Measurements from ENCODE around the gene PPIE. TPM values are rescaled to one million over a fixed set of nuclear protein-coding genes. Genes with fewer than 3 reads are reported as not detected.

Gene PPIE
- 10 to 100 TPM; 38.5 to 45.1 (median 42.0) TPM for total RNA-seq

- Histone ChIP-seq H3K4me3 (peak within 1 kb of the TSS; percentile 84 to 96), H3K36me3 (peaks cover 0 to 38% of the 10 kb centered on the region in 2 donors), H3K4me1 (peaks cover 0 to 36% (median 10%) of the 10 kb centered on the region in 3 donors), H3K27ac (peak within 1 kb of the TSS; percentile 29 to 85 (median 84)), H3K27me3 (peaks cover 10% of the 10 kb centered on the region), H3K9me3 (no peaks in the 10 kb centered on the region)
- ATAC-seq: peak; percentile 97
- WGBS, 2 donors (ENCODE audit: low coverage in 1 of 2): 0 to 1% methylated on average over 18 to 23 of the region's 52 CpGs
- peak; percentile 30 to 37 for TF ChIP-seq POLR2A (IDR thresholded peaks at IDR 0.05)
- TF ChIP-seq CTCF (IDR thresholded peaks at IDR 0.05): peak in 1 of 4 experiments; percentile 13
- no peak for TF ChIP-seq EP300 (IDR thresholded peaks at IDR 0.05)
- TF ChIP-seq POLR2AphosphoS5 (IDR thresholded peaks at IDR 0.05): peak; percentile 63
Measured at GRCh38 chr1:39738622-39739366, at the start of gene PPIE. TSS of gene PPIE (plus strand) at chr1:39738882. CDS start at chr1:39738901, 19 bp downstream.

GRCh38 chr1:39689214-39689613 lies 49.5 kb upstream of the PPIE start:
- H3K27me3 ChIP-seq: peaks cover 99% of the 10 kb centered on the region
- no peak for ATAC-seq
- TF ChIP-seq EP300 (IDR thresholded peaks at IDR 0.05) (no peak), CTCF (IDR thresholded peaks at IDR 0.05) (no peak), POLR2AphosphoS5 (IDR thresholded peaks at IDR 0.05) (no peak), POLR2A (IDR thresholded peaks at IDR 0.05) (no peak)
- no peak overlapping the region for H3K27ac ChIP-seq
- no CpG with 5 or more reads among the region's 2 CpGs for WGBS, 2 donors (ENCODE audit: low coverage in 1 of 2)
- peaks cover 0 to 20% (median 19%) of the 10 kb centered on the region in 3 donors for H3K4me1 ChIP-seq
- H3K4me3 ChIP-seq: no peak overlapping the region
- no peaks in the 10 kb centered on the region for H3K9me3 ChIP-seq
- H3K36me3 ChIP-seq: no peaks in the 10 kb centered on the region

- no peak overlapping the region for H3K27ac ChIP-seq
- peaks cover 96% of the 10 kb centered on the region for H3K27me3 ChIP-seq
- TF ChIP-seq POLR2AphosphoS5 (IDR thresholded peaks at IDR 0.05) (no peak), EP300 (IDR thresholded peaks at IDR 0.05) (no peak), POLR2A (IDR thresholded peaks at IDR 0.05) (no peak), CTCF (IDR thresholded peaks at IDR 0.05) (no peak)
- no peaks in the 10 kb centered on the region for H3K36me3 ChIP-seq
- H3K9me3 ChIP-seq: no peaks in the 10 kb centered on the region
- no peak for ATAC-seq
- H3K4me1 ChIP-seq: peaks cover 0 to 20% (median 19%) of the 10 kb centered on the region in 3 donors
- no peak overlapping the region for H3K4me3 ChIP-seq
Measured at GRCh38 chr1:39689635-39690034, 49.0 kb upstream of the PPIE start.

- Histone ChIP-seq H3K36me3 (no peaks in the 10 kb centered on the region), H3K27ac (no peak overlapping the region), H3K4me1 (peaks cover 0 to 20% (median 19%) of the 10 kb centered on the region in 3 donors), H3K4me3 (no peak overlapping the region), H3K9me3 (no peaks in the 10 kb centered on the region), H3K27me3 (peaks cover 93% of the 10 kb centered on the region)
- WGBS, 2 donors (ENCODE audit: low coverage in 1 of 2): 45 to 83% methylated on average over 1 of the region's 2 CpGs
- TF ChIP-seq EP300 (IDR thresholded peaks at IDR 0.05) (no peak), POLR2A (IDR thresholded peaks at IDR 0.05) (no peak), CTCF (IDR thresholded peaks at IDR 0.05) (no peak), POLR2AphosphoS5 (IDR thresholded peaks at IDR 0.05) (no peak)
- no peak for ATAC-seq
Measured at GRCh38 chr1:39690225-39690624, 48.5 kb upstream of the PPIE start.

Measured in gastroesophageal sphincter (tissue), 4 donors.